H9 (cell line): ENCODE measurements around the gene BCAS3. TPM values are rescaled to one million over a fixed set of nuclear protein-coding genes. Genes with fewer than 3 reads are reported as not detected.

Experiments
- DNase-seq: peaks from one replicate; pipeline ENCODE4 v3.0.0-alpha.2; 2017
- H2AFZ ChIP-seq: one replicate; pipeline ENCODE4 v1.6.1; 2013; ENCODE audit warnings: mild to moderate bottlenecking, low read length, control low read depth, moderate library complexity
- H2AK5ac ChIP-seq: 2 replicates; pipeline ENCODE4 v1.6.1; 2013; ENCODE audit warnings: low read length, control low read depth, mixed read lengths; ENCODE audit not compliant: insufficient read length
- H2BK120ac ChIP-seq: one replicate; pipeline ENCODE4 v1.6.1; 2013; ENCODE audit warnings: low read depth, mild to moderate bottlenecking, low read length, control low read depth, inconsistent platforms; ENCODE audit not compliant: poor library complexity, severe bottlenecking
- H2BK12ac ChIP-seq: 2 replicates; pipeline ENCODE4 v1.6.1; 2013; ENCODE audit warnings: low read length, control low read depth, mixed read lengths, low read depth; ENCODE audit not compliant: insufficient read length
- H2BK15ac ChIP-seq: 2 replicates; pipeline ENCODE4 v1.6.1; 2013; ENCODE audit warnings: low read depth, low read length, control low read depth
- H2BK20ac ChIP-seq: one replicate; pipeline ENCODE4 v1.6.1; 2013; ENCODE audit warnings: low read depth, mild to moderate bottlenecking, low read length, control low read depth, inconsistent platforms; ENCODE audit not compliant: poor library complexity, severe bottlenecking
- H2BK5ac ChIP-seq: 2 replicates; pipeline ENCODE4 v1.6.1; 2013; ENCODE audit warnings: low read length, control low read depth, mixed read lengths; ENCODE audit not compliant: insufficient read length
- H3K14ac ChIP-seq: 2 replicates; pipeline ENCODE4 v1.6.1; 2013; ENCODE audit warnings: low read length, control low read depth; ENCODE audit not compliant: insufficient read depth
- H3K18ac ChIP-seq: 2 replicates; pipeline ENCODE4 v1.6.1; 2013; ENCODE audit warnings: low read depth, mild to moderate bottlenecking, mixed read lengths, low read length, control low read depth; ENCODE audit not compliant: insufficient read length
- H3K23ac ChIP-seq: 2 replicates; pipeline ENCODE4 v1.6.1; 2013; ENCODE audit warnings: low read length, control low read depth, mixed read lengths, low read depth; ENCODE audit not compliant: insufficient read length
- H3K23me2 ChIP-seq: 2 replicates; pipeline ENCODE4 v1.6.1; 2013; ENCODE audit warnings: low read depth, mild to moderate bottlenecking, mixed read lengths, low read length, control low read depth; ENCODE audit not compliant: insufficient read length, poor library complexity, severe bottlenecking
- H3K27ac ChIP-seq: 2 replicates; pipeline ENCODE4 v1.5.1; 2013; ENCODE audit warnings: low read length, control low read depth, mixed read lengths, low read depth; ENCODE audit not compliant: insufficient read length
- H3K27me3 ChIP-seq: 2 replicates; pipeline ENCODE4 v1.6.1; 2013; ENCODE audit warnings: low read length, control low read depth, inconsistent platforms; ENCODE audit not compliant: insufficient read depth
- H3K4ac ChIP-seq: 2 replicates; pipeline ENCODE4 v1.6.1; 2013; ENCODE audit warnings: low read depth, mild to moderate bottlenecking, control low read depth, inconsistent platforms, low read length, moderate library complexity
- H3K4me1 ChIP-seq: 2 replicates; pipeline ENCODE4 v1.6.1; 2013; ENCODE audit warnings: low read length, control low read depth, inconsistent platforms; ENCODE audit not compliant: insufficient read depth
- H3K4me2 ChIP-seq: 2 replicates; pipeline ENCODE4 v1.6.1; 2013; ENCODE audit warnings: low read length, control low read depth, mixed read lengths; ENCODE audit not compliant: insufficient read length, insufficient read depth
- H3K56ac ChIP-seq: 2 replicates; pipeline ENCODE4 v1.6.1; 2013; ENCODE audit warnings: low read depth, mild to moderate bottlenecking, mixed read lengths, low read length, control low read depth; ENCODE audit not compliant: insufficient read length
- H3K79me1 ChIP-seq: 2 replicates; pipeline ENCODE4 v1.6.1; 2013; ENCODE audit warnings: low read depth, mild to moderate bottlenecking, moderate library complexity, low read length, control low read depth, inconsistent platforms; ENCODE audit not compliant: insufficient read depth, poor library complexity, severe bottlenecking
- H3K79me2 ChIP-seq: 2 replicates; pipeline ENCODE4 v1.6.1; 2013; ENCODE audit warnings: low read length, control low read depth, inconsistent platforms; ENCODE audit not compliant: insufficient read depth
- H3K9ac ChIP-seq: 2 replicates; pipeline ENCODE4 v1.6.1; 2013; ENCODE audit warnings: low read length, control low read depth, mixed read lengths; ENCODE audit not compliant: insufficient read length; ENCODE audit errors: extremely low read depth
- H3K9me3 ChIP-seq: one replicate; pipeline ENCODE4 v1.6.1; 2013; ENCODE audit warnings: low read depth, low read length, inconsistent platforms; ENCODE audit not compliant: control insufficient read depth
- H3T11ph ChIP-seq: one replicate; pipeline ENCODE4 v1.6.1; 2013; ENCODE audit warnings: mild to moderate bottlenecking, low read length, control low read depth, inconsistent platforms
- H4K20me1 ChIP-seq: one replicate; pipeline ENCODE4 v1.6.1; 2013; ENCODE audit not compliant: control insufficient read depth, insufficient read length, insufficient read depth
- H4K5ac ChIP-seq: 2 replicates; pipeline ENCODE4 v1.6.1; 2013; ENCODE audit warnings: low read depth, mild to moderate bottlenecking, mixed read lengths, low read length, control low read depth; ENCODE audit not compliant: insufficient read length
- H4K8ac ChIP-seq: replicated peaks from 2 replicates; pipeline ENCODE4 v1.6.1; 2013; ENCODE audit warnings: low read length, control low read depth, mixed read lengths, low read depth; ENCODE audit not compliant: insufficient read length
- H4K91ac ChIP-seq: 2 replicates; pipeline ENCODE4 v1.6.1; 2013; ENCODE audit warnings: low read depth, mild to moderate bottlenecking, moderate library complexity, mixed read lengths, low read length, control low read depth; ENCODE audit not compliant: insufficient read length
- H3K27ac Mint-ChIP-seq, 3 experiments: 2 replicates in 2 of 3; 3 replicates in 1 of 3; pipeline ENCODE4 v1.8.0; 2020 to 2021; ENCODE audit warnings: mixed read lengths in 3 of 3, mild to moderate bottlenecking in 1 of 3, moderate library complexity in 1 of 3
- H3K27me3 Mint-ChIP-seq: 2 replicates; pipeline ENCODE4 v1.8.0; 2021; ENCODE audit warnings: low read depth, mild to moderate bottlenecking, moderate library complexity, mixed read lengths
- H3K36me3 Mint-ChIP-seq, 3 experiments: 2 replicates in 2 of 3; 3 replicates in 1 of 3; pipeline ENCODE4 v1.8.0; 2020 to 2021; ENCODE audit warnings: low read depth in 3 of 3, mixed read lengths in 3 of 3; ENCODE audit not compliant: insufficient read depth in 1 of 3
- H3K4me1 Mint-ChIP-seq, 2 experiments: 2 replicates each; pipeline ENCODE4 v1.8.0; 2020; ENCODE audit warnings: mixed read lengths in 2 of 2
- H3K4me3 Mint-ChIP-seq, 2 experiments: 2 replicates in 1 of 2; 3 replicates in 1 of 2; pipeline ENCODE4 v1.8.0; 2020 to 2021; ENCODE audit warnings: mild to moderate bottlenecking in 2 of 2, mixed read lengths in 2 of 2, moderate library complexity in 1 of 2
- H3K9me3 Mint-ChIP-seq, 2 experiments: 2 replicates in 1 of 2; 3 replicates in 1 of 2; pipeline ENCODE4 v1.8.0; 2020; ENCODE audit warnings: mild to moderate bottlenecking in 2 of 2, mixed read lengths in 2 of 2, moderate library complexity in 1 of 2
- WGBS: extraction: QIAGEN DNeasy Blood & Tissue Kit; methylation state at CpG from one replicate; pipeline ENCODE4 v1.1.7; 2013; ENCODE audit warnings: missing lambda C conversion rate, low lambda C conversion rate, mixed read lengths; ENCODE audit not compliant: insufficient read length; ENCODE audit errors: extremely low coverage; 5-methylcytosine and 5-hydroxymethylcytosine counted together
- total RNA-seq: library from RNA; stranded (reverse); gene quantifications from 2 replicates; pipeline ENCODE4 v1.2.1, GENCODE V29; 2021
- TF ChIP-seq, protein P1 (sequence below): fragments of 200-600 bp; sonication (generic); conservative IDR thresholded peaks from 3 replicates; pipeline ENCODE4 v1.8.0; 2021; ENCODE audit warnings: antibody characterized with exemption, mild to moderate bottlenecking

The BCAS3 gene
- total RNA-seq, 1 experiment from 2014 or later = 22.4 TPM

DNA sequence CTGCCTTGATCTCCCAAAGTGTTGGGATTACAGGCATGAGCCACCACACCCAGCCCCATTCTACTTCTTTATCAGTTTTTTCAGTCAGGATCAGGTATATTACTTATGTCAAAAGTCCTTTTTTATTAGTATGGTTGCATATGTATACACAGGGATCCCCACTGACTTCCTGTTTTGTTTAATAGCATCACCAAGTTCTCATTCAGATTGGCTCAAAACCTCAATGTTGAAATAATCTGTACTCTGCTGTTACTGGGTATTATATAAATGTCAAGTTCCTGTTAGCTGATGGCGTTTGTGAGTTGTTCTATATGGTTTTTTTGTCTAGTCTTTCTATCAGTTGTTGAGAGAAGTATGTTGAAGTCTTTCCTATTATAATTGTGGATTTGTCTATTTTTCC is 168.5 kb downstream of the BCAS3 start:
- Histone ChIP-seq H3K18ac (no peak overlapping the region), H3K4me1 (no peaks in the 10 kb centered on the region), H4K5ac (no peak overlapping the region), H4K20me1 (no peaks in the 10 kb centered on the region), H2BK12ac (no peak overlapping the region), H2BK120ac (no peak overlapping the region), H3K9me3 (no peaks in the 10 kb centered on the region), H3T11ph (no peak overlapping the region), H2BK20ac (no peak overlapping the region), H2BK5ac (no peak overlapping the region), H3K4ac (no peak overlapping the region), H3K4me2 (no peak overlapping the region), H4K8ac (no peak overlapping the region), H2AFZ (no peak overlapping the region), H3K23me2 (no peaks in the 10 kb centered on the region), H3K9ac (no peak overlapping the region), H4K91ac (no peak overlapping the region), H3K79me2 (no peaks in the 10 kb centered on the region), H2AK5ac (no peak overlapping the region), H3K27me3 (no peaks in the 10 kb centered on the region), H3K23ac (no peak overlapping the region), H2BK15ac (no peak overlapping the region), H3K14ac (no peak overlapping the region), H3K79me1 (no peaks in the 10 kb centered on the region), H3K27ac (no peak overlapping the region), H3K56ac (no peak overlapping the region)
- Mint-ChIP-seq H3K4me1 (0 out of 4 replicates have a peak, but pooled peaks cover 0 to under 1% of the 10 kb centered on the region in 2 experiments), H3K36me3 (no peaks in the 10 kb centered on the region), H3K27me3 (no peaks in the 10 kb centered on the region), H3K4me3 (no peak overlapping the region), H3K27ac (no peak overlapping the region), H3K9me3 (no peaks in the 10 kb centered on the region)
- TF ChIP-seq, protein P1, sequence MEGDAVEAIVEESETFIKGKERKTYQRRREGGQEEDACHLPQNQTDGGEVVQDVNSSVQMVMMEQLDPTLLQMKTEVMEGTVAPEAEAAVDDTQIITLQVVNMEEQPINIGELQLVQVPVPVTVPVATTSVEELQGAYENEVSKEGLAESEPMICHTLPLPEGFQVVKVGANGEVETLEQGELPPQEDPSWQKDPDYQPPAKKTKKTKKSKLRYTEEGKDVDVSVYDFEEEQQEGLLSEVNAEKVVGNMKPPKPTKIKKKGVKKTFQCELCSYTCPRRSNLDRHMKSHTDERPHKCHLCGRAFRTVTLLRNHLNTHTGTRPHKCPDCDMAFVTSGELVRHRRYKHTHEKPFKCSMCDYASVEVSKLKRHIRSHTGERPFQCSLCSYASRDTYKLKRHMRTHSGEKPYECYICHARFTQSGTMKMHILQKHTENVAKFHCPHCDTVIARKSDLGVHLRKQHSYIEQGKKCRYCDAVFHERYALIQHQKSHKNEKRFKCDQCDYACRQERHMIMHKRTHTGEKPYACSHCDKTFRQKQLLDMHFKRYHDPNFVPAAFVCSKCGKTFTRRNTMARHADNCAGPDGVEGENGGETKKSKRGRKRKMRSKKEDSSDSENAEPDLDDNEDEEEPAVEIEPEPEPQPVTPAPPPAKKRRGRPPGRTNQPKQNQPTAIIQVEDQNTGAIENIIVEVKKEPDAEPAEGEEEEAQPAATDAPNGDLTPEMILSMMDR = no peak
- no peak for DNase-seq
- WGBS = no CpG with 5 or more reads among the region's 1 CpG
